A673 (cell line): ENCODE results near the gene RPH3AL. TPM values are rescaled to one million over a fixed set of nuclear protein-coding genes. Genes with fewer than 3 reads are reported as not detected.

Experiments
- BruUV-seq: library from RNA; stranded (reverse); fragments of 400-500 nt; replicated peaks from 2 replicates; lab custom pipeline; 2021; lab: Mats Ljungman, UMichigan
- CTCF ChIA-PET: fragments of 300-600 bp; sonication (Branson Sonifier 250); formaldehyde crosslinking; loops from one replicate; lab custom pipeline; 2022; ENCODE audit warnings: antibody characterized with exemption; lab: Charles Lee
- POLR2A ChIA-PET: fragments of 300-600 bp; sonication (Branson Sonifier 250); formaldehyde crosslinking; loops from one replicate; lab custom pipeline; 2022; ENCODE audit warnings: antibody characterized with exemption; ENCODE audit not compliant: low non-redundant PET; lab: Charles Lee
- DNase-seq: peaks from one replicate; pipeline ENCODE4 v3.0.0-alpha.2; 2015; ENCODE audit warnings: low spot score
- H3K27ac ChIP-seq: fragments of 200-600 bp; sonication (generic); 2 replicates; pipeline ENCODE4 v1.5.1; 2016; ENCODE audit warnings: mixed run types, low read depth, mild to moderate bottlenecking, mixed read lengths, antibody characterized with exemption, low read length; ENCODE audit not compliant: poor library complexity, severe bottlenecking
- H3K27me3 ChIP-seq: fragments of 200-600 bp; sonication (generic); replicated peaks from 2 replicates; pipeline ENCODE4 v1.6.1; 2017; ENCODE audit warnings: mixed run types, low read depth, mild to moderate bottlenecking, mixed read lengths, antibody characterized with exemption, low read length; ENCODE audit not compliant: insufficient read depth, poor library complexity
- H3K36me3 ChIP-seq: fragments of 200-600 bp; sonication (generic); 2 replicates; pipeline ENCODE4 v1.6.1; 2016; ENCODE audit warnings: mixed run types, mild to moderate bottlenecking, mixed read lengths, antibody characterized with exemption, low read length; ENCODE audit not compliant: insufficient read depth, poor library complexity, severe bottlenecking
- H3K4me1 ChIP-seq: fragments of 200-600 bp; sonication (generic); 2 replicates; pipeline ENCODE4 v1.6.1; 2017; ENCODE audit warnings: mixed run types, mild to moderate bottlenecking, mixed read lengths, antibody characterized with exemption, low read length; ENCODE audit not compliant: insufficient read depth, poor library complexity, severe bottlenecking
- H3K4me3 ChIP-seq: fragments of 200-600 bp; sonication (generic); 2 replicates; pipeline ENCODE4 v1.5.1; 2016; ENCODE audit warnings: low read depth, mixed run types, mild to moderate bottlenecking, mixed read lengths, low read length; ENCODE audit not compliant: poor library complexity, severe bottlenecking
- H3K9me3 ChIP-seq: fragments of 200-600 bp; sonication (generic); 2 replicates; pipeline ENCODE4 v1.6.1; 2016; ENCODE audit warnings: mixed run types, low read depth, mild to moderate bottlenecking, mixed read lengths, antibody characterized with exemption, low read length; ENCODE audit not compliant: poor library complexity, severe bottlenecking
- EZH2 ChIP-seq: fragments of 200-600 bp; sonication (generic); IDR thresholded peaks from 2 replicates; pipeline ENCODE4 v1.6.1; 2017; ENCODE audit warnings: borderline replicate concordance, low read depth, mild to moderate bottlenecking, mixed read lengths, antibody characterized with exemption, low read length; ENCODE audit not compliant: poor library complexity, severe bottlenecking
- intact Hi-C: fragments of 100-400 bp; cut with micrococcal nuclease; formaldehyde crosslinking; loops from one replicate; pipeline ENCODE4 v1.10.0; 2022; ENCODE audit not compliant: unreplicated experiment
- total RNA-seq: library from RNA; stranded (reverse); gene quantifications from 2 replicates; pipeline ENCODE4 v1.2.3, GENCODE V29; 2021
- TF ChIP-seq, protein P1 (sequence below): fragments of 300-800, 200-600 bp; sonication (generic); conservative IDR thresholded peaks from 2 replicates; pipeline ENCODE4 v1.5.1; 2017; ENCODE audit warnings: low read depth, mild to moderate bottlenecking, antibody characterized with exemption, low read length, moderate library complexity, mixed read lengths

The RPH3AL gene
- total RNA-seq, 1 experiment from 2014 or later: 0.82 TPM

- DNase-seq: no peak
- H3K4me1 ChIP-seq: no peaks in the 10 kb centered on the region
- no peak overlapping the region for H3K4me3 ChIP-seq
- H3K9me3 ChIP-seq: no peaks in the 10 kb centered on the region
- BruUV-seq: no TSS peak
- no peak overlapping the region for H3K27ac ChIP-seq
- intact Hi-C loops: no loop called here
- ChIA-PET POLR2A (no interaction called here), CTCF (no interaction called here)
- no peaks in the 10 kb centered on the region for H3K36me3 ChIP-seq
- TF ChIP-seq EZH2: no peak
- TF ChIP-seq, protein P1, sequence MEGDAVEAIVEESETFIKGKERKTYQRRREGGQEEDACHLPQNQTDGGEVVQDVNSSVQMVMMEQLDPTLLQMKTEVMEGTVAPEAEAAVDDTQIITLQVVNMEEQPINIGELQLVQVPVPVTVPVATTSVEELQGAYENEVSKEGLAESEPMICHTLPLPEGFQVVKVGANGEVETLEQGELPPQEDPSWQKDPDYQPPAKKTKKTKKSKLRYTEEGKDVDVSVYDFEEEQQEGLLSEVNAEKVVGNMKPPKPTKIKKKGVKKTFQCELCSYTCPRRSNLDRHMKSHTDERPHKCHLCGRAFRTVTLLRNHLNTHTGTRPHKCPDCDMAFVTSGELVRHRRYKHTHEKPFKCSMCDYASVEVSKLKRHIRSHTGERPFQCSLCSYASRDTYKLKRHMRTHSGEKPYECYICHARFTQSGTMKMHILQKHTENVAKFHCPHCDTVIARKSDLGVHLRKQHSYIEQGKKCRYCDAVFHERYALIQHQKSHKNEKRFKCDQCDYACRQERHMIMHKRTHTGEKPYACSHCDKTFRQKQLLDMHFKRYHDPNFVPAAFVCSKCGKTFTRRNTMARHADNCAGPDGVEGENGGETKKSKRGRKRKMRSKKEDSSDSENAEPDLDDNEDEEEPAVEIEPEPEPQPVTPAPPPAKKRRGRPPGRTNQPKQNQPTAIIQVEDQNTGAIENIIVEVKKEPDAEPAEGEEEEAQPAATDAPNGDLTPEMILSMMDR: no peak
- no peaks in the 10 kb centered on the region for H3K27me3 ChIP-seq
These were observed 1.2 kb upstream of the RPH3AL start for GRCh38 chr17:353838-354234.

DNA sequence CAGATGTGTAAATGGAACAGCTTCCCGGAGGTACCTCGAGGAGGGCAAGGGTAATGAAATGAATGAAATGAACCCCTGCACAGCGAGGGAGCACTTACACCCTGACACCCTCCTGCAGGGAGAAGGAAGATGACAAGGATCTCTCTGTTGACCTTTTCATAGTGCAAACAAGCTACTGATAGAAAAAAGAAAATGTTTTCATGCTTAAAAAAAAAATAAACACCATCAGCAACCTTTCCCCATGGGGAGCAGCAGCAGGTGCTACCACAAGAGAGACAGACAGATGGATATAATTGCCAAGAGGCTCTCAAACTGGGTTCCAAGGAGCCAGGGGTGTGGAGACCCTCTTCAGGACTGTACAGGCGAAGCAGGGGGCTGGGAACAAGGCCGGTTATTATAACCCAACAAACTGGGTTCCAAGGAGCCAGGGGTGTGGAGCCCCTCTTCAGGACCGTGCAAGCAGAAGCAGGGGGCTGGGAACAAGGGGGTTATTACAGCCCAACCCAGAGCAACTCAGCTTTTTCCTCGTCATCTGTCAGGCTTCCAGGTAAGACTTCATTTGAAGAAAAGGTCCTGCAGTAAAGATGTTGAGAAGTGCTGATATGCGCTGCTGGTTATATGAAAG is 718 bp upstream of the RPH3AL start:
- no peaks in the 10 kb centered on the region for H3K36me3 ChIP-seq
- CTCF ChIA-PET: no interaction called here
- POLR2A ChIA-PET: no interaction called here
- no peak for DNase-seq
- BruUV-seq: no TSS peak
- H3K4me3 ChIP-seq: no peak overlapping the region
- no peaks in the 10 kb centered on the region for H3K27me3 ChIP-seq
- no peak for TF ChIP-seq EZH2
- TF ChIP-seq, protein P1: no peak
- H3K9me3 ChIP-seq: no peaks in the 10 kb centered on the region
- no peak overlapping the region for H3K27ac ChIP-seq
- intact Hi-C loops: no loop called here
- H3K4me1 ChIP-seq: no peaks in the 10 kb centered on the region

- no peaks in the 10 kb centered on the region for H3K4me1 ChIP-seq
These were observed 659 bp downstream of the RPH3AL start for GRCh38 chr17:351875-352420.

GRCh38 chr17:351449-351738 is 1.2 kb downstream of the RPH3AL start:
- ChIA-PET POLR2A (no interaction called here), CTCF (no interaction called here)
- no peak for DNase-seq
- no peak overlapping the region for H3K4me3 ChIP-seq
- no peaks in the 10 kb centered on the region for H3K4me1 ChIP-seq
- TF ChIP-seq, protein P1: no peak
- no peak for TF ChIP-seq EZH2
- intact Hi-C loops: no loop called here
- no peaks in the 10 kb centered on the region for H3K36me3 ChIP-seq
- no peak overlapping the region for H3K27ac ChIP-seq
- no TSS peak for BruUV-seq
- H3K27me3 ChIP-seq: no peaks in the 10 kb centered on the region
- no peaks in the 10 kb centered on the region for H3K9me3 ChIP-seq

More at GRCh38 chr17:351875-352420, 659 bp downstream of the RPH3AL start:
- no peak for DNase-seq
- no peaks in the 10 kb centered on the region for H3K27me3 ChIP-seq
- no peaks in the 10 kb centered on the region for H3K36me3 ChIP-seq
- intact Hi-C loops: no loop called here
- CTCF ChIA-PET: no interaction called here
- no TSS peak for BruUV-seq
- peak overlapping the region; percentile 42 for H3K27ac ChIP-seq
- H3K4me3 ChIP-seq: no peak overlapping the region
- POLR2A ChIA-PET: interaction anchor here (0.6 kb wide), 1 partner anchor 102 kb away, joined by 13 read pairs; no protein-coding TSS in a partner anchor
- H3K9me3 ChIP-seq: no peaks in the 10 kb centered on the region
- no peak for TF ChIP-seq EZH2
